T-helper 2 cell treated with Interferon-gamma antibody and Interleukin-4, amounts not matched to agents 5 μg/mL and 100 μg/mL, for 36 hours (primary cell): ENCODE results near the gene LRRC3.

ENCODE experiments used
- DNase-seq: peaks from one replicate; pipeline ENCODE4 v3.0.0; 2021; ENCODE audit warnings: low spot score
- H3K27ac Mint-ChIP-seq: one replicate; pipeline ENCODE4 v1.8.0; 2021; ENCODE audit warnings: mild to moderate bottlenecking, mixed read lengths
- H3K27me3 Mint-ChIP-seq: one replicate; pipeline ENCODE4 v1.8.0; 2021; ENCODE audit warnings: low read depth, mixed read lengths
- H3K36me3 Mint-ChIP-seq: one replicate; pipeline ENCODE4 v1.8.0; 2021; ENCODE audit warnings: low read depth, mixed read lengths
- H3K4me1 Mint-ChIP-seq: one replicate; pipeline ENCODE4 v1.8.0; 2021; ENCODE audit warnings: low read depth, mixed read lengths
- H3K4me3 Mint-ChIP-seq: one replicate; pipeline ENCODE4 v1.8.0; 2022; ENCODE audit warnings: mild to moderate bottlenecking, moderate library complexity, mixed read lengths
- H3K9me3 Mint-ChIP-seq: one replicate; pipeline ENCODE4 v1.8.0; 2021; ENCODE audit warnings: mixed read lengths

The LRRC3 gene

GRCh38 chr21:44428281-44428960 is 26.9 kb upstream of the LRRC3 start:
- Mint-ChIP-seq H3K9me3 (peaks cover 17% of the 10 kb centered on the region), H3K4me3 (no peak overlapping the region), H3K4me1 (no peaks in the 10 kb centered on the region), H3K27me3 (no peaks in the 10 kb centered on the region), H3K27ac (no peak overlapping the region), H3K36me3 (peaks cover 7% of the 10 kb centered on the region)
- peak; percentile 16 for DNase-seq

DNA sequence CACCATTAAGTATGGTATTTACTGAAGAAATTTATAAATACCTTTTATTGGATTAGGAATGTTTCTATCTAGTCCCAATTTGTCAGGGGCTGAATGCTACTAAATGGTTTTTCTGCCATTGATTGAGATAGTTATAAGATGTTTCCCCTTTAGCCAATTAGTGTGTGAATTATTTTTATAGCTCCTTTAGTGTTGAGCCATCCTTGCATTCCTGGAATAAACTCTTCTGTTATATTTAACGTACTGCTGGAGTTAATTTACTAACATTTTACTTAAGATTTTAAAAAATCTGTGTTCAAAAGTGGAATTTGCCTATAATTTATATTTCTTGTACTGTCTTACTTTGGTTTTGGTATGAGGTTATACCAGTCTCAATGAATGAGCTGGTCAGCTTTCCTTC is 25.4 kb upstream of the LRRC3 start:
- H3K27me3 Mint-ChIP-seq: no peaks in the 10 kb centered on the region
- H3K9me3 Mint-ChIP-seq: peaks cover 17% of the 10 kb centered on the region
- no peak for DNase-seq
- no peaks in the 10 kb centered on the region for H3K4me1 Mint-ChIP-seq
- no peak overlapping the region for H3K27ac Mint-ChIP-seq
- no peak overlapping the region for H3K4me3 Mint-ChIP-seq
- peaks cover 7% of the 10 kb centered on the region for H3K36me3 Mint-ChIP-seq

- Mint-ChIP-seq H3K4me3 (no peak overlapping the region), H3K27me3 (no peaks in the 10 kb centered on the region), H3K4me1 (no peaks in the 10 kb centered on the region), H3K36me3 (peaks cover 7% of the 10 kb centered on the region), H3K9me3 (peaks cover 17% of the 10 kb centered on the region), H3K27ac (no peak overlapping the region)
- no peak for DNase-seq
These were observed 24.0 kb upstream of the LRRC3 start for GRCh38 chr21:44431300-44431699.

DNA sequence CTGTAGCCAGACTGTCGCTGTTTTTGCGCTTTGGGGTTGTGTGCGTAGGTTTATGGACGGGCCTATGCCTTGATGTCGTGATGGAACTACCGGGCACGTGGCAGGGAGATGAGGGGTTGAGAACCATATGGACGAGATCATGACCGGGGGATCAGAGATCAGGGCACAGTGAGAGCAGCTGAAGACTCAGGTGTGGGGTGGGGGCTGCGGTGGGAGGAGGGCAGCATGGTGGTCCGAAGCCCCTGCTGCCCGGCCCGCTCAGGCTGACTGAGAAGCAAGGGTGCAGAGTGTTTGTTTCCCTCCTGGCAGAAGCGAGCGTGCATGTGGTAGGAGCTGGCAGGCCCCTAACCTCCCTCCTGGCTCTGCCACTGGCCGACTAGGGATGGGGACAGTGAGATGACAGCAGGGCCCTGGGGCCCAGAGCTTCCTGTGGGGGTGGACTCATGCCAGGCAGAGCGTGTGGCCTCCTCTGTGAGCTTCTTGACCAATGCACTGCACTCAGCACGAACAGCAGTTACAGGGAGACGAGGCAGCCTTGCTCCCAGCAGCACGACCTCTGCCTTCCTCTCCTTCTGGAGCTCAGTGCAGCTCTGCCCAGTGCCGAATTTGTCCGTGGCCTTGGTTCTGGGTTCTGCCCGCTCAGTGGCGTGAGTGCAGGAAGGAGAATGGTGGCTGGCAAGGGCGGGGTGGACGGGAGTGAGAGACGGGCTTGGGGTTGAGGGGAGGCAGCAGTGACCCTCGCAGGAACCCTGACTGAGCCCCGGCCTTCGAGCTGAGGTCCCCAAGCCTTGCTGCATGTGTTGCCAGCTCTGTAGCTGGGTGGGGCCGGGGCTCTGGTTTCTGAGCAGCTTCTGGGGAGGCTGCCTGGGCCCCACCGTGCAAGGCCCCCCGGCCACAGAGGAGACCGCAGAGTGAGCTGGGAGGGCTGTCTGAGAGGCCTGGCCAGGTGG is 22.2 kb upstream of the LRRC3 start:
- Mint-ChIP-seq H3K4me3 (no peak overlapping the region), H3K27me3 (no peaks in the 10 kb centered on the region), H3K9me3 (peaks cover 17% of the 10 kb centered on the region), H3K27ac (peak overlapping the region; percentile 13), H3K36me3 (peaks cover 5% of the 10 kb centered on the region), H3K4me1 (no peaks in the 10 kb centered on the region)
- DNase-seq: no peak

- no peaks in the 10 kb centered on the region for H3K4me1 Mint-ChIP-seq
- DNase-seq: no peak
- no peak overlapping the region for H3K27ac Mint-ChIP-seq
- H3K9me3 Mint-ChIP-seq: peaks cover 17% of the 10 kb centered on the region
- H3K36me3 Mint-ChIP-seq: peaks cover 3% of the 10 kb centered on the region
- no peak overlapping the region for H3K4me3 Mint-ChIP-seq
- H3K27me3 Mint-ChIP-seq: no peaks in the 10 kb centered on the region
These were observed 21.3 kb upstream of the LRRC3 start for GRCh38 chr21:44433791-44434567.

- Mint-ChIP-seq H3K4me1 (no peaks in the 10 kb centered on the region), H3K9me3 (peaks cover 16% of the 10 kb centered on the region), H3K36me3 (peaks cover 3% of the 10 kb centered on the region), H3K27me3 (no peaks in the 10 kb centered on the region), H3K27ac (no peak overlapping the region), H3K4me3 (no peak overlapping the region)
- no peak for DNase-seq
These were observed 20.8 kb upstream of the LRRC3 start for GRCh38 chr21:44434568-44434925.

GRCh38 chr21:44434936-44435635 is 20.2 kb upstream of the LRRC3 start:
- H3K27me3 Mint-ChIP-seq: no peaks in the 10 kb centered on the region
- no peaks in the 10 kb centered on the region for H3K4me1 Mint-ChIP-seq
- peak overlapping the region; percentile 3 for H3K27ac Mint-ChIP-seq

DNA sequence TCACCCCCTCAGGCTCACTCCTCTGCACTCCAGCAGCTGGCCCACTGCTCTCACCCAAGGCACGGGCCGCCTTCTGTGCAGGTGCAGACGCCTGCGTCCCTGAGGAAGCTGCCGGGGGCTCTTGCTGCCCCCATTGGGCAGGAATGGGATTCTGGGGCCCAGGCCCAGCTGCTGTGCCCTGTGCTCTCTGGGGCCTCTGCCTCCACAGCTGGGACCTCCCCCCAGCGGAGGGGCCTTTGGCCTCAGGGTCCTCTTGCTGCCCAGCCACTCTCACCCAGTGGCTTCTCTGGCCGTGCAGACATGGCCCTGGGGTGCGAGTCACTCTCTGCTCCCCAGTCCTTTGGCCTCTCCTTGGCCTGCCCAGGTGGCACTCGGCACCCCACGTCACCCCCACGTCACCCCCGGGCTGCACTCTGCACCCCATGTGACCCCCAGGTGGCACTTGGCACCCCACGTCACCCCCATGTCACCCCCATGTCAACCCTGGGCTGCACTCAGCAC is 19.1 kb upstream of the LRRC3 start:
- Mint-ChIP-seq H3K4me3 (no peak overlapping the region), H3K9me3 (peaks cover 4% of the 10 kb centered on the region), H3K36me3 (peaks cover 3% of the 10 kb centered on the region), H3K4me1 (no peaks in the 10 kb centered on the region), H3K27me3 (no peaks in the 10 kb centered on the region), H3K27ac (no peak overlapping the region)
- DNase-seq: no peak

More at GRCh38 chr21:44434936-44435635, 20.2 kb upstream of the LRRC3 start:
- no peak for DNase-seq
- no peak overlapping the region for H3K4me3 Mint-ChIP-seq
- peaks cover 3% of the 10 kb centered on the region for H3K36me3 Mint-ChIP-seq
- H3K9me3 Mint-ChIP-seq: peaks cover 10% of the 10 kb centered on the region

- Mint-ChIP-seq H3K27me3 (no peaks in the 10 kb centered on the region), H3K36me3 (no peaks in the 10 kb centered on the region), H3K27ac (no peak overlapping the region), H3K4me3 (no peak overlapping the region), H3K4me1 (no peaks in the 10 kb centered on the region), H3K9me3 (peaks cover under 1% of the 10 kb centered on the region)
- no peak for DNase-seq
These were observed 18.4 kb upstream of the LRRC3 start for GRCh38 chr21:44436958-44437357.

DNA sequence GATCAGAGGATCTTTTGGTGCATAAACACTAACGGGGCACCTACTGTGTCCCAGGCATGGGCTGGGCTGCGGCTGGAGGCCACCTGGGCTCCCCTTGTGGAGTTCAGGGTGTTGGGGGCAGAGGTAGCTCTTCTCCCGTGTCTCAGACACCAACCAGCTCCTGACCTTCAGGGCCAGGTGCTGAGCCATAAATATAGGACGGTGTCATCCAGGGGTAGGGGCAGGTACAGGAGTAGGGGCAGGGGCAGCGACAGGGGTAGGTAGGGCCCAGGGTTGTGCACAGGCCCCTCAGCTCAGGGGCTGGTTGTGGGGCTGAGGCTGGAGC is 18.0 kb upstream of the LRRC3 start:
- H3K27me3 Mint-ChIP-seq: no peaks in the 10 kb centered on the region
- no peak overlapping the region for H3K27ac Mint-ChIP-seq
- H3K4me3 Mint-ChIP-seq: no peak overlapping the region
- H3K9me3 Mint-ChIP-seq: no peaks in the 10 kb centered on the region
- H3K4me1 Mint-ChIP-seq: no peaks in the 10 kb centered on the region
- DNase-seq: no peak
- no peaks in the 10 kb centered on the region for H3K36me3 Mint-ChIP-seq

- no peaks in the 10 kb centered on the region for H3K36me3 Mint-ChIP-seq
- H3K27ac Mint-ChIP-seq: no peak overlapping the region
- H3K27me3 Mint-ChIP-seq: no peaks in the 10 kb centered on the region
- DNase-seq: no peak
- H3K9me3 Mint-ChIP-seq: no peaks in the 10 kb centered on the region
- no peak overlapping the region for H3K4me3 Mint-ChIP-seq
- H3K4me1 Mint-ChIP-seq: no peaks in the 10 kb centered on the region
These were observed 17.4 kb upstream of the LRRC3 start for GRCh38 chr21:44437696-44438431.

DNA sequence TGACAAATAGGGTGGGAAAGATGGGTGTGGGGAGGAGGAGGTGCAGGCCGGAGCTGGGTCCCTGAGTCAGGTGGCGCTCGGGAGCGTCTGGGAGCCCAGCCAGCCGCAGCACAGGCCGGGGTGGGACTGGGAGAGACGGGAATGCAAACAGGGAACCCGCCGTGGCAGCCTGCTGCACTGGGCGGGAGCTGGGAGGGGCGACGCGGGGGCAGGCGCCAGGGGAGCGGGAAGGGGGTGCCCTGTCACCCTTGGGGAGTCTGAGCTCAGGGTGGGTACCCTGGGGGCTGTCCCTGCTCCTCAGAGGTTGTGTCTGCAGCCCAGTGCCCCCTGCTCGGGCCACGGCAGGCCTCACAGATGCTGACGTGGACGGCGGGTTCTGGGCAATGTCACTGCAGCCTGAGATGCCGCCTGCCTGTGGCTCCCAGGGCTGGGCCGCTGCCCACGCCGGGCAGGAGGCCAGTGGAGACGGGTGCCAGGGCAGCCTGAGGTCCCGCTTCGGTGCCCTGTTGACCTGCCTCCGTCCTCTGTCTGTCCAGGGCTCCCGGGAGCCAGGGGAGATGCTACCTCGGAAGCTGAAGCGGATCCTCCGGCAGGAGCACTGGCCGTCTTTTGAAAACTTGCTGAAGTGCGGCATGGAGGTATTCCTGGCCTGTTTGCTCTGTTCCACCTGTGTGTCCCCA is 16.6 kb upstream of the LRRC3 start:
- Mint-ChIP-seq H3K27ac (no peak overlapping the region), H3K4me3 (no peak overlapping the region), H3K9me3 (no peaks in the 10 kb centered on the region), H3K27me3 (no peaks in the 10 kb centered on the region), H3K4me1 (no peaks in the 10 kb centered on the region), H3K36me3 (no peaks in the 10 kb centered on the region)
- no peak for DNase-seq
